ENCODE measurements around the gene CDC42BPB. TPM values are rescaled to one million over a fixed set of nuclear protein-coding genes. Genes with fewer than 3 reads are reported as not detected.
A peak's percentile ranks its signal among the peaks of the same experiment; 100 is the strongest.

Gene CDC42BPB
- total RNA-seq, 1 donor from 2014 or later = 48.2 TPM

DNA sequence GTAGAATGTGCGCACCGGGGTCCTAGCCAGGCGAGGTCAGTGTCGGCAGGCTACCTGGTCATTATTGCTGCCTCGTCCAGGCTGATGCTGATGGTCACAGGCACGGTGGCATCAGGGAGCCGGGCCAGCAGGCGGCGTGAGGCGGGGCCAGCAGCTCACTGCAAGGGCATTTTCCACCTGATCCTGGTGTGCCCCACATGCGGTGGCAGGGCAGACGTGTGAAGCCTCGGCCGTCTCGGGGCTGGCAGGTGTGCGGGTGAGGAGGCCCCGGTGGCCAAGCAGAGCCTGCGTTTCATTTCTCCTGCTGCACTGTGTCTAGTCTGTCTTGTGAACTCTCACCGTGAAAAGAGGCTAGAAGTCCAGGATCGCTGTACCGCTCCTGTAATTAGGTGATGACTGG, 146.9 kb downstream of the CDC42BPB start:
- no peak overlapping the region for H3K4me2 ChIP-seq
- H3K27ac ChIP-seq = no peak overlapping the region
- Mint-ChIP-seq H3K4me3 (no peak overlapping the region), H3K4me1 (peaks cover 6% of the 10 kb centered on the region), H3K27ac (peak overlapping the region; percentile 70), H3K27me3 (ENCODE audit: insufficient read depth, low read depth) (peaks cover 6% of the 10 kb centered on the region), H3K9me3 (peaks cover 5% of the 10 kb centered on the region), H3K36me3 (peaks cover 17% of the 10 kb centered on the region)
- DNase-seq (ENCODE audit: low spot score) = no peak
- H3K4me3 ChIP-seq = no peak overlapping the region
- H3K36me3 ChIP-seq = peaks cover 6% of the 10 kb centered on the region
- no peaks in the 10 kb centered on the region for H3K27me3 ChIP-seq
- H4K20me1 ChIP-seq (ENCODE audit: low read depth) = no peaks in the 10 kb centered on the region
- TF ChIP-seq EZH2phosphoT487 (IDR thresholded peaks at IDR 0.05) (no peak), EZH2 (IDR thresholded peaks at IDR 0.05) (no peak)
- H2AFZ ChIP-seq (replicated peaks) = no peak overlapping the region
- H3F3A ChIP-seq (ENCODE audit: low read depth) = no peaks in the 10 kb centered on the region
- H3K4me1 ChIP-seq = no peaks in the 10 kb centered on the region
- H3K9me3 ChIP-seq (ENCODE audit: low read depth) = no peaks in the 10 kb centered on the region
- no peak overlapping the region for H3K9ac ChIP-seq
- H3K79me2 ChIP-seq (ENCODE audit: low read depth) = no peaks in the 10 kb centered on the region

DNA sequence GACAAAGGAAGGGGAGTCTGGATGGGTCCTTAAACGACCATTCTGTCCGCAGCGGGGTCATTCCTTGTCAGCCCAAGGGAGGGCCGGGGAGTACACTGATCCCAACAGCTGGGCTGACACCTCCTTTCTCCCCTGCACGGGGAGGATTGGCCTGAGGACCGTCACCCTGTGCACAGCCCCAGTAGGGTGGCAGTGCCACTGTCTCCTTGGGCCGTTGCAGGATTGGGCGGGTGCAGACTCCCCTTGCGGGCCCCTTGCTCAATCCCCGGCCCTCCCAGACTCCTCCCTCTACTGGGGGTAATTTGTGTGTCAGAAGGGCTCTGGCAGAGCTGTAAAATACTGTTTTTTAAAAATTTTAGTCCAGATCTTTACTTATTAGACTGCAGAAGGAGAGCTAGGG, 147.4 kb downstream of the CDC42BPB start:
- Histone ChIP-seq H3K4me1 (no peaks in the 10 kb centered on the region), H3K27ac (no peak overlapping the region), H4K20me1 (ENCODE audit: low read depth) (no peaks in the 10 kb centered on the region), H2AFZ (replicated peaks) (no peak overlapping the region), H3K79me2 (ENCODE audit: low read depth) (no peaks in the 10 kb centered on the region), H3K36me3 (peaks cover 6% of the 10 kb centered on the region), H3K27me3 (no peaks in the 10 kb centered on the region), H3K4me2 (no peak overlapping the region), H3K9ac (no peak overlapping the region), H3K4me3 (no peak overlapping the region), H3K9me3 (ENCODE audit: low read depth) (no peaks in the 10 kb centered on the region), H3F3A (ENCODE audit: low read depth) (no peaks in the 10 kb centered on the region)
- TF ChIP-seq EZH2 (IDR thresholded peaks at IDR 0.05) = no peak
- no peak for TF ChIP-seq EZH2phosphoT487 (IDR thresholded peaks at IDR 0.05)
- no peak for TF ChIP-seq CTCF (IDR thresholded peaks at IDR 0.05)
- no peak overlapping the region for H3K27ac Mint-ChIP-seq
- no peak for DNase-seq (ENCODE audit: low spot score)
- H3K36me3 Mint-ChIP-seq = peaks cover 22% of the 10 kb centered on the region
- no peak overlapping the region for H3K4me3 Mint-ChIP-seq
- H3K4me1 Mint-ChIP-seq = peaks cover 6% of the 10 kb centered on the region
- peaks cover 5% of the 10 kb centered on the region for H3K9me3 Mint-ChIP-seq
- peaks cover 6% of the 10 kb centered on the region for H3K27me3 Mint-ChIP-seq (ENCODE audit: insufficient read depth, low read depth)

DNA sequence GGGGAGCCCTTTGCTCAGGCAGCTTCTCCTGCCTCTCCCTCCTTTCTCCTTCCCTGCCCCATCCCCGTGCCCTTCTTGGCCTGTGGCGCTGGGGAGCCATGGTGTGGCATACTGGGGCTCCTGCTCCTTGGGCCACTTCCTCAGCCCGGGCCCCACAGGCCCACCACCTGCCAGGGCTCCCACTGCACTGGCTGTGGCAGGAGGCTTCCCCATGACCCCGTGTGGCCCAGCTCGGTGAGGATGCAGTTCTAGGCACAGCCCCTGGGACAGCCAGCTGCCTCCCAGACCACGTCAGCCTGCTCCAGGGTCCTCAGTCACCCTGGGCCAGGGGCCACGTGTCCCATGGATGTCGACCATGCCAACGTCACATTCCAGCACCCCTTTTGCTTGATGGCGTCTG, 147.9 kb downstream of the CDC42BPB start:
- no peak for DNase-seq (ENCODE audit: low spot score)
- TF ChIP-seq EZH2phosphoT487 (IDR thresholded peaks at IDR 0.05) (no peak), CTCF (IDR thresholded peaks at IDR 0.05) (no peak), EZH2 (IDR thresholded peaks at IDR 0.05) (no peak)
- no peaks in the 10 kb centered on the region for H3K79me2 ChIP-seq (ENCODE audit: low read depth)
- H3K27ac Mint-ChIP-seq = no peak overlapping the region
- peaks cover 22% of the 10 kb centered on the region for H3K36me3 Mint-ChIP-seq
- no peaks in the 10 kb centered on the region for H3K4me1 ChIP-seq
- H3K36me3 ChIP-seq = peaks cover 6% of the 10 kb centered on the region
- no peaks in the 10 kb centered on the region for H3K9me3 ChIP-seq (ENCODE audit: low read depth)
- H3K4me1 Mint-ChIP-seq = peaks cover 6% of the 10 kb centered on the region
- no peak overlapping the region for H3K27ac ChIP-seq
- H4K20me1 ChIP-seq (ENCODE audit: low read depth) = no peaks in the 10 kb centered on the region
- H3K4me3 ChIP-seq = no peak overlapping the region
- H2AFZ ChIP-seq (replicated peaks) = no peak overlapping the region
- H3K9ac ChIP-seq = no peak overlapping the region
- peaks cover 5% of the 10 kb centered on the region for H3K9me3 Mint-ChIP-seq
- H3K27me3 ChIP-seq = no peaks in the 10 kb centered on the region
- peaks cover 6% of the 10 kb centered on the region for H3K27me3 Mint-ChIP-seq (ENCODE audit: insufficient read depth, low read depth)
- H3K4me3 Mint-ChIP-seq = no peak overlapping the region
- H3F3A ChIP-seq (ENCODE audit: low read depth) = no peaks in the 10 kb centered on the region
- H3K4me2 ChIP-seq = no peak overlapping the region

- H3K4me1 Mint-ChIP-seq = peaks cover 6% of the 10 kb centered on the region
- H3K9me3 ChIP-seq (ENCODE audit: low read depth) = no peaks in the 10 kb centered on the region
- no peak overlapping the region for H3K27ac ChIP-seq
- H3K9me3 Mint-ChIP-seq = peaks cover 5% of the 10 kb centered on the region
- H3K9ac ChIP-seq = no peak overlapping the region
- peaks cover 6% of the 10 kb centered on the region for H3K36me3 ChIP-seq
- no peak overlapping the region for H2AFZ ChIP-seq (replicated peaks)
- no peaks in the 10 kb centered on the region for H4K20me1 ChIP-seq (ENCODE audit: low read depth)
- H3K4me3 ChIP-seq = no peak overlapping the region
- H3K79me2 ChIP-seq (ENCODE audit: low read depth) = no peaks in the 10 kb centered on the region
- H3K4me2 ChIP-seq = no peak overlapping the region
- H3K27me3 ChIP-seq = no peaks in the 10 kb centered on the region
- DNase-seq (ENCODE audit: low spot score) = no peak
- H3K27me3 Mint-ChIP-seq (ENCODE audit: insufficient read depth, low read depth) = peaks cover 8% of the 10 kb centered on the region
- H3K36me3 Mint-ChIP-seq = peaks cover 22% of the 10 kb centered on the region
- H3K27ac Mint-ChIP-seq = no peak overlapping the region
- TF ChIP-seq EZH2phosphoT487 (IDR thresholded peaks at IDR 0.05) = no peak
- no peak for TF ChIP-seq EZH2 (IDR thresholded peaks at IDR 0.05)
- no peak for TF ChIP-seq CTCF (IDR thresholded peaks at IDR 0.05)
- no peak overlapping the region for H3K4me3 Mint-ChIP-seq
- no peaks in the 10 kb centered on the region for H3K4me1 ChIP-seq
- H3F3A ChIP-seq (ENCODE audit: low read depth) = no peaks in the 10 kb centered on the region
Observed at GRCh38 chr14:102908766-102909455, 148.4 kb downstream of the CDC42BPB start.

Data from neural progenitor cell (in vitro differentiated cells).